BJ (cell line): Measurements from ENCODE around the gene ZNF622. TPM values are rescaled to one million over a fixed set of nuclear protein-coding genes. Genes with fewer than 3 reads are reported as not detected.

ENCODE experiments used
- CTCF ChIA-PET: fragments of 350-600 bp; formaldehyde crosslinking; extraction: SDS; loops from one replicate; lab custom pipeline; 2021; ENCODE audit warnings: antibody characterized with exemption, inconsistent platforms; lab: Yijun Ruan, JAX
- POLR2A ChIA-PET: fragments of 300-600 bp; sonication (Branson Sonifier 250); formaldehyde crosslinking; extraction: SDS; loops from one replicate; lab custom pipeline; 2021; ENCODE audit warnings: antibody characterized with exemption; lab: Charles Lee
- DNase-seq: peaks from one replicate; pipeline ENCODE4 v3.0.0-alpha.2; 2011; ENCODE audit warnings: low read depth
- H3K27me3 ChIP-seq: 2 replicates; pipeline ENCODE4 v1.6.0; 2011; ENCODE audit warnings: low read length; ENCODE audit not compliant: control insufficient read depth, insufficient read depth
- H3K36me3 ChIP-seq: 2 replicates; pipeline ENCODE4 v1.5.1; 2011; ENCODE audit warnings: low read length; ENCODE audit not compliant: control insufficient read depth, insufficient read depth
- H3K4me3 ChIP-seq: 2 replicates; pipeline ENCODE4 v1.5.1; 2011; ENCODE audit warnings: low read depth, mild to moderate bottlenecking, control low read depth, low read length
- CTCF ChIP-seq: IDR thresholded peaks from 2 replicates; pipeline ENCODE4 v1.5.1; 2011; ENCODE audit warnings: low read depth, mild to moderate bottlenecking, control low read depth, inconsistent platforms, low read length, moderate library complexity; ENCODE audit not compliant: insufficient read depth
- polyA plus RNA-seq: library from polyadenylated mRNA; depleted of rRNA; stranded (reverse); fragments of >200 nt; gene quantifications from 2 replicates; pipeline ENCODE4 v1.2.3, GENCODE V29; 2011; rRNA removed

ZNF622 gene
- polyA plus RNA-seq, 1 experiment: 16.9 TPM

GRCh38 chr5:16406023-16406422, 59.6 kb downstream of the ZNF622 start:
- H3K27me3 ChIP-seq: no peaks in the 10 kb centered on the region
- DNase-seq: no peak
- H3K36me3 ChIP-seq: no peaks in the 10 kb centered on the region
- ChIA-PET CTCF (no interaction called here), POLR2A (no interaction called here)
- no peak overlapping the region for H3K4me3 ChIP-seq
- TF ChIP-seq CTCF: no peak

Other genes with a start within 250 kb of the ZNF622 start
- 0.04 and 0.06 TPM in 2 replicates for gene RETREG1, start 151.2 kb upstream of the ZNF622 start, polyA plus RNA-seq